ENCODE results near the gene NELFCD.

GRCh38 chr20:59033616-59034165, 52.6 kb downstream of the NELFCD start:
- no peak for TF ChIP-seq ZNF274 (IDR thresholded peaks at IDR 0.05; ENCODE audit: low read depth, low read length)
- no peak for TF ChIP-seq SUZ12 (IDR thresholded peaks at IDR 0.05; ENCODE audit: extremely low read depth, insufficient read depth, insufficient read length)
- no peak for TF ChIP-seq YY1 (IDR thresholded peaks at IDR 0.05; ENCODE audit: insufficient read depth, insufficient read length)
